Measurements from ENCODE around the gene CD22. TPM values are rescaled to one million over a fixed set of nuclear protein-coding genes. Genes with fewer than 3 reads are reported as not detected.

Gene CD22
- polyA plus RNA-seq, 1 donor from 2014 or later, result not detected

DNA sequence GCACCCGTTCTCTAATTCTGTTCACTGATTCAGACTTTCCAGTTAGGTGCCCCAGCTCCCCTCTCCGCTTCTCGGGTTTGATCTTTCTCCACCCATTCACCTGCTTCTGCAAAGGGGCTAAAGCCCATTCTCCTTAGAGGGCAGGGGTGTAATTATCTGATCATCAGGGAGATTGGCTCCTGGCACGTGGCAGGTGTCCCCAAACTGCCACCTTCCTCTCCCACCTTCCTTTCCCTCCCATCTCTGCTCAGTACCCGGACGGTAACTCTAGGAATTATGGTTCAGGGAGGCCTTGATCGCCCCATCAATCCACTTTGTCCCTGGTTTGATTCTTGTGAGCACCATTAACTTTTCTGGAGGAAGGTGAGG lies 18.9 kb downstream of the CD22 start:
- no peaks in the 10 kb centered on the region for H3K79me2 ChIP-seq (replicated peaks; ENCODE audit: insufficient read depth, low read length)
- H3K27me3 ChIP-seq (ENCODE audit: insufficient read depth, low read depth, low read length), result no peaks in the 10 kb centered on the region
- H3K27ac ChIP-seq (ENCODE audit: low read length), result no peak overlapping the region
- H3K4me2 ChIP-seq (ENCODE audit: low read length), result no peak overlapping the region
- no peak overlapping the region for H3K9ac ChIP-seq (ENCODE audit: low read length)
- H3K9me3 ChIP-seq (ENCODE audit: low read length), result no peaks in the 10 kb centered on the region
- no peak overlapping the region for H2AFZ ChIP-seq (ENCODE audit: low read depth, low read length)
- no peaks in the 10 kb centered on the region for H3K9me2 ChIP-seq (ENCODE audit: insufficient read depth, low read length)
- no peaks in the 10 kb centered on the region for H3K36me3 ChIP-seq (ENCODE audit: insufficient read depth, low read length)
- H4K20me1 ChIP-seq (ENCODE audit: insufficient read depth), result no peaks in the 10 kb centered on the region
- no peaks in the 10 kb centered on the region for H3F3A ChIP-seq (ENCODE audit: insufficient read depth, low read length, poor library complexity, severe bottlenecking)
- TF ChIP-seq RAD21 (conservative IDR thresholded peaks at IDR 0.05) (no peak), SMC3 (conservative IDR thresholded peaks at IDR 0.05; ENCODE audit: poor library complexity) (no peak), EP300 (conservative IDR thresholded peaks at IDR 0.05; ENCODE audit: poor library complexity, severe bottlenecking) (no peak), POLR2AphosphoS5 (IDR thresholded peaks at IDR 0.05) (no peak), EZH2 (IDR thresholded peaks at IDR 0.05; ENCODE audit: borderline replicate concordance, insufficient read depth, low read length, poor library complexity, severe bottlenecking) (no peak), MXI1 (conservative IDR thresholded peaks at IDR 0.05; ENCODE audit: poor library complexity, severe bottlenecking) (no peak), TAF1 (IDR thresholded peaks at IDR 0.05; ENCODE audit: low read depth) (no peak)
- TF ChIP-seq, protein P1, sequence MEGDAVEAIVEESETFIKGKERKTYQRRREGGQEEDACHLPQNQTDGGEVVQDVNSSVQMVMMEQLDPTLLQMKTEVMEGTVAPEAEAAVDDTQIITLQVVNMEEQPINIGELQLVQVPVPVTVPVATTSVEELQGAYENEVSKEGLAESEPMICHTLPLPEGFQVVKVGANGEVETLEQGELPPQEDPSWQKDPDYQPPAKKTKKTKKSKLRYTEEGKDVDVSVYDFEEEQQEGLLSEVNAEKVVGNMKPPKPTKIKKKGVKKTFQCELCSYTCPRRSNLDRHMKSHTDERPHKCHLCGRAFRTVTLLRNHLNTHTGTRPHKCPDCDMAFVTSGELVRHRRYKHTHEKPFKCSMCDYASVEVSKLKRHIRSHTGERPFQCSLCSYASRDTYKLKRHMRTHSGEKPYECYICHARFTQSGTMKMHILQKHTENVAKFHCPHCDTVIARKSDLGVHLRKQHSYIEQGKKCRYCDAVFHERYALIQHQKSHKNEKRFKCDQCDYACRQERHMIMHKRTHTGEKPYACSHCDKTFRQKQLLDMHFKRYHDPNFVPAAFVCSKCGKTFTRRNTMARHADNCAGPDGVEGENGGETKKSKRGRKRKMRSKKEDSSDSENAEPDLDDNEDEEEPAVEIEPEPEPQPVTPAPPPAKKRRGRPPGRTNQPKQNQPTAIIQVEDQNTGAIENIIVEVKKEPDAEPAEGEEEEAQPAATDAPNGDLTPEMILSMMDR (IDR thresholded peaks at IDR 0.05; ENCODE audit: poor library complexity, severe bottlenecking), result no peak
- TF ChIP-seq, protein P2, sequence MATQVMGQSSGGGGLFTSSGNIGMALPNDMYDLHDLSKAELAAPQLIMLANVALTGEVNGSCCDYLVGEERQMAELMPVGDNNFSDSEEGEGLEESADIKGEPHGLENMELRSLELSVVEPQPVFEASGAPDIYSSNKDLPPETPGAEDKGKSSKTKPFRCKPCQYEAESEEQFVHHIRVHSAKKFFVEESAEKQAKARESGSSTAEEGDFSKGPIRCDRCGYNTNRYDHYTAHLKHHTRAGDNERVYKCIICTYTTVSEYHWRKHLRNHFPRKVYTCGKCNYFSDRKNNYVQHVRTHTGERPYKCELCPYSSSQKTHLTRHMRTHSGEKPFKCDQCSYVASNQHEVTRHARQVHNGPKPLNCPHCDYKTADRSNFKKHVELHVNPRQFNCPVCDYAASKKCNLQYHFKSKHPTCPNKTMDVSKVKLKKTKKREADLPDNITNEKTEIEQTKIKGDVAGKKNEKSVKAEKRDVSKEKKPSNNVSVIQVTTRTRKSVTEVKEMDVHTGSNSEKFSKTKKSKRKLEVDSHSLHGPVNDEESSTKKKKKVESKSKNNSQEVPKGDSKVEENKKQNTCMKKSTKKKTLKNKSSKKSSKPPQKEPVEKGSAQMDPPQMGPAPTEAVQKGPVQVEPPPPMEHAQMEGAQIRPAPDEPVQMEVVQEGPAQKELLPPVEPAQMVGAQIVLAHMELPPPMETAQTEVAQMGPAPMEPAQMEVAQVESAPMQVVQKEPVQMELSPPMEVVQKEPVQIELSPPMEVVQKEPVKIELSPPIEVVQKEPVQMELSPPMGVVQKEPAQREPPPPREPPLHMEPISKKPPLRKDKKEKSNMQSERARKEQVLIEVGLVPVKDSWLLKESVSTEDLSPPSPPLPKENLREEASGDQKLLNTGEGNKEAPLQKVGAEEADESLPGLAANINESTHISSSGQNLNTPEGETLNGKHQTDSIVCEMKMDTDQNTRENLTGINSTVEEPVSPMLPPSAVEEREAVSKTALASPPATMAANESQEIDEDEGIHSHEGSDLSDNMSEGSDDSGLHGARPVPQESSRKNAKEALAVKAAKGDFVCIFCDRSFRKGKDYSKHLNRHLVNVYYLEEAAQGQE (IDR thresholded peaks at IDR 0.05; ENCODE audit: borderline replicate concordance), result no peak
- no peak overlapping the region for H3K4me3 ChIP-seq (ENCODE audit: low read length)

DNA sequence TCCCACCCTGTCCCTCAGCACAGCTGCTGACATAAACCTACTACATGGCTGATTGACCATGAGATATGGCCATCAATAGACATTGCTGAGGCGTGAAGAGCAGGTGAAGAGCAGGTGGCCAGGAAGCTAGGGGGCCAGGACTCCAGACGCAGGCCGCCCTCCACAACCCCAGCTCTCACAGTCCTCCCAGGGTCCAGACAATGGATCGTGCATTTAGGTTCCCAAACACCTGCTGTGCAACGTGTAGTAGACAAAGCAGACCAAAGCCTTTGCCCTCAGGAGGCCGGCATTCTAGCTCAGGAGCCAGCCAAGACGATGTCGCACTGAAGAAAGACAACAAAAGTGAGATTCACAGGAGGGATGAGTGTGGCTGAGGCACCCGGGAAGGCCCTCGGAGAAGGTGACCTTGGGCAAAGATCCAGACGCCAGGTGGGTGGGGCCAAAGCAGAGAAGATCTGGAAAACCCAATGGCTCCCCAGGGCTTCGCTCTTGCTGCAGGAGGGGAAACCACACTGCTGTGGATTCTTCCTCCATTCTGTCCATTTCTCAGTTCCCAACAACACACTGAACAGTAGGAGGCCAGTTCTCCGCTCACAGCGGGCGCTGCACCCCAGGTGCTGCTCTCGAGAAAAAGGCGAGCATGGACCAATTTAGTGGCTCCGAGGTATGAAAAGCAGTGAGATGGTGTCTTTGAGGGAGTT lies 20.1 kb downstream of the CD22 start:
- Histone ChIP-seq H3K79me2 (replicated peaks; ENCODE audit: insufficient read depth, low read length) (no peaks in the 10 kb centered on the region), H3K9me2 (ENCODE audit: insufficient read depth, low read length) (no peaks in the 10 kb centered on the region), H3F3A (ENCODE audit: insufficient read depth, low read length, poor library complexity, severe bottlenecking) (no peaks in the 10 kb centered on the region), H3K9ac (ENCODE audit: low read length) (no peak overlapping the region), H3K27ac (ENCODE audit: low read length) (no peak overlapping the region), H3K9me3 (ENCODE audit: low read length) (no peaks in the 10 kb centered on the region), H3K36me3 (ENCODE audit: insufficient read depth, low read length) (no peaks in the 10 kb centered on the region), H4K20me1 (ENCODE audit: insufficient read depth) (no peaks in the 10 kb centered on the region), H3K4me2 (ENCODE audit: low read length) (no peak overlapping the region), H2AFZ (ENCODE audit: low read depth, low read length) (no peak overlapping the region), H3K27me3 (ENCODE audit: insufficient read depth, low read depth, low read length) (no peaks in the 10 kb centered on the region), H3K4me3 (ENCODE audit: low read length) (no peak overlapping the region)
- TF ChIP-seq RAD21 (conservative IDR thresholded peaks at IDR 0.05) (no peak), EZH2 (IDR thresholded peaks at IDR 0.05; ENCODE audit: borderline replicate concordance, insufficient read depth, low read length, poor library complexity, severe bottlenecking) (no peak), EP300 (conservative IDR thresholded peaks at IDR 0.05; ENCODE audit: poor library complexity, severe bottlenecking) (no peak), POLR2AphosphoS5 (IDR thresholded peaks at IDR 0.05) (no peak), MXI1 (conservative IDR thresholded peaks at IDR 0.05; ENCODE audit: poor library complexity, severe bottlenecking) (no peak), TAF1 (IDR thresholded peaks at IDR 0.05; ENCODE audit: low read depth) (no peak), SMC3 (conservative IDR thresholded peaks at IDR 0.05; ENCODE audit: poor library complexity) (no peak)
- TF ChIP-seq, protein P2 (IDR thresholded peaks at IDR 0.05; ENCODE audit: borderline replicate concordance), result no peak
- TF ChIP-seq, protein P1 (IDR thresholded peaks at IDR 0.05; ENCODE audit: poor library complexity, severe bottlenecking), result no peak

Measured in neural cell (in vitro differentiated cells).